Hepatocyte (in vitro differentiated cells): Measurements from ENCODE around the gene HOXA11. TPM values are rescaled to one million over a fixed set of nuclear protein-coding genes. Genes with fewer than 3 reads are reported as not detected.

Experiments
- DNase-seq: peaks from one replicate; pipeline ENCODE4 v3.0.0-alpha.2; 2016; ENCODE audit warnings: low spot score
- H2AFZ ChIP-seq: fragments of 200-600 bp; sonication (generic); 2 replicates; pipeline ENCODE4 v1.6.0; 2016; ENCODE audit warnings: antibody characterized with exemption, mild to moderate bottlenecking
- H3K27ac ChIP-seq: fragments of 200-600 bp; sonication (generic); 2 replicates; pipeline ENCODE4 v1.5.1; 2016; ENCODE audit warnings: mild to moderate bottlenecking
- H3K27me3 ChIP-seq: fragments of 200-600 bp; sonication (generic); 2 replicates; pipeline ENCODE4 v1.6.1; 2016
- H3K36me3 ChIP-seq: fragments of 200-600 bp; sonication (generic); replicated peaks from 2 replicates; pipeline ENCODE4 v1.5.1; 2016; ENCODE audit warnings: low read depth; ENCODE audit not compliant: insufficient read depth
- H3K4me1 ChIP-seq: fragments of 200-600 bp; sonication (generic); 2 replicates; pipeline ENCODE4 v1.5.1; 2016; ENCODE audit warnings: mild to moderate bottlenecking, moderate library complexity; ENCODE audit not compliant: insufficient read depth
- H3K4me2 ChIP-seq: fragments of 200-600 bp; sonication (generic); 2 replicates; pipeline ENCODE4 v1.6.0; 2016
- H3K4me3 ChIP-seq: fragments of 200-600 bp; sonication (generic); 2 replicates; pipeline ENCODE4 v1.5.1; 2016; ENCODE audit warnings: mild to moderate bottlenecking
- H3K79me2 ChIP-seq: fragments of 200-600 bp; sonication (generic); 2 replicates; pipeline ENCODE4 v1.6.0; 2017; ENCODE audit warnings: mild to moderate bottlenecking
- H3K9me2 ChIP-seq: fragments of 200-600 bp; sonication (generic); replicated peaks from 2 replicates; pipeline ENCODE4 v1.6.0; 2017; ENCODE audit warnings: mild to moderate bottlenecking; ENCODE audit not compliant: insufficient read depth
- H3K9me3 ChIP-seq: fragments of 200-600 bp; sonication (generic); 2 replicates; pipeline ENCODE4 v1.5.1; 2016; ENCODE audit warnings: low read depth, mild to moderate bottlenecking
- H4K20me1 ChIP-seq: fragments of 200-600 bp; sonication (generic); 2 replicates; pipeline ENCODE4 v1.6.0; 2016; ENCODE audit warnings: mild to moderate bottlenecking; ENCODE audit not compliant: insufficient read depth, poor library complexity, severe bottlenecking
- EZH2 ChIP-seq: fragments of 200-600 bp; sonication (generic); IDR thresholded peaks from 2 replicates; pipeline ENCODE4 v1.6.1; 2016; ENCODE audit warnings: antibody characterized with exemption, mild to moderate bottlenecking, borderline replicate concordance
- EZH2phosphoT487 ChIP-seq: fragments of 200-600 bp; sonication (generic); IDR thresholded peaks from one replicate; pipeline ENCODE4 v1.6.1; 2018; ENCODE audit warnings: antibody characterized with exemption, mild to moderate bottlenecking, low read depth, moderate library complexity; ENCODE audit not compliant: unreplicated experiment, severe bottlenecking
- WGBS: methylation state at CpG from one replicate; pipeline ENCODE4 v1.1.6; 2016; ENCODE audit warnings: low lambda C conversion rate; ENCODE audit errors: missing lambda C conversion rate; 5-methylcytosine and 5-hydroxymethylcytosine counted together
- polyA plus RNA-seq: library from polyadenylated mRNA; unstranded; fragments of >200 nt; fragmentation: Nextera tagmentation; extraction: Ambion mirVana; gene quantifications from 2 replicates; pipeline ENCODE4 v1.2.1, GENCODE V29; 2016
- total RNA-seq: library from RNA; depleted of rRNA; stranded (reverse); fragments of >200 nt; gene quantifications from 2 replicates; pipeline ENCODE4 v1.2.3, GENCODE V29; 2014
- TF ChIP-seq, protein P1 (sequence below): fragments of 200-600 bp; sonication (generic); IDR thresholded peaks from 2 replicates; pipeline ENCODE4 v1.5.1; 2016; ENCODE audit warnings: antibody characterized with exemption, mild to moderate bottlenecking; ENCODE audit not compliant: poor library complexity

The HOXA11 gene
- total and polyA plus RNA-seq, 2 experiments from 2014 or later = 6.4 to 7.6 TPM

DNA sequence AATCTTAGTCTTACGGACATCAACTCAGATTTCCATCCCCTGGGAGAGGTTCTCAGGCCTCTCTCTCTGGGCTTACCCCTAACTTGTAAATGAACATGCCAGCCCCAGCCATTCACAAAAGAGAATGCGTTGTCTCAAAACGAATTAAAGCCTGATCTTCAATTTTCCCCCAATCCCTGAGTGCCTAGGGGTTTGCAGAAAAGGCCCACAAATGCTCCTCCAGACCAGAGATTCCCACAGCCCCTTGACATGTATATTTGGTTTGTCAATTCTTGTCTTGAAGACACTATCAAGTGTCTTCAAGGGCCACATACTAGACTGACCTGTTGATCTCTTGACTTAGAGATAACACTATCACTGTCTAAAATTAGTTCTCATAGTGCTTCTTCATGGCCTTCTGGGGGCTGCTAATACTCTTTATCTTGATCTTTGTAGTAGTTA lies 26.8 kb upstream of the HOXA11 start:
- Histone ChIP-seq H2AFZ (no peak overlapping the region), H3K79me2 (peaks cover 14% of the 10 kb centered on the region), H4K20me1 (no peaks in the 10 kb centered on the region), H3K4me1 (peaks cover 42% of the 10 kb centered on the region), H3K27me3 (peaks cover 78% of the 10 kb centered on the region), H3K9me2 (no peaks in the 10 kb centered on the region), H3K9me3 (no peaks in the 10 kb centered on the region), H3K4me3 (no peak overlapping the region), H3K36me3 (no peaks in the 10 kb centered on the region), H3K4me2 (no peak overlapping the region), H3K27ac (peak overlapping the region; percentile 82)
- 68% methylated on average over 3 of the region's 3 CpGs for WGBS
- no peak for DNase-seq
- TF ChIP-seq EZH2 (no peak), EZH2phosphoT487 (no peak)
- TF ChIP-seq, protein P1, sequence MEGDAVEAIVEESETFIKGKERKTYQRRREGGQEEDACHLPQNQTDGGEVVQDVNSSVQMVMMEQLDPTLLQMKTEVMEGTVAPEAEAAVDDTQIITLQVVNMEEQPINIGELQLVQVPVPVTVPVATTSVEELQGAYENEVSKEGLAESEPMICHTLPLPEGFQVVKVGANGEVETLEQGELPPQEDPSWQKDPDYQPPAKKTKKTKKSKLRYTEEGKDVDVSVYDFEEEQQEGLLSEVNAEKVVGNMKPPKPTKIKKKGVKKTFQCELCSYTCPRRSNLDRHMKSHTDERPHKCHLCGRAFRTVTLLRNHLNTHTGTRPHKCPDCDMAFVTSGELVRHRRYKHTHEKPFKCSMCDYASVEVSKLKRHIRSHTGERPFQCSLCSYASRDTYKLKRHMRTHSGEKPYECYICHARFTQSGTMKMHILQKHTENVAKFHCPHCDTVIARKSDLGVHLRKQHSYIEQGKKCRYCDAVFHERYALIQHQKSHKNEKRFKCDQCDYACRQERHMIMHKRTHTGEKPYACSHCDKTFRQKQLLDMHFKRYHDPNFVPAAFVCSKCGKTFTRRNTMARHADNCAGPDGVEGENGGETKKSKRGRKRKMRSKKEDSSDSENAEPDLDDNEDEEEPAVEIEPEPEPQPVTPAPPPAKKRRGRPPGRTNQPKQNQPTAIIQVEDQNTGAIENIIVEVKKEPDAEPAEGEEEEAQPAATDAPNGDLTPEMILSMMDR = no peak

DNA sequence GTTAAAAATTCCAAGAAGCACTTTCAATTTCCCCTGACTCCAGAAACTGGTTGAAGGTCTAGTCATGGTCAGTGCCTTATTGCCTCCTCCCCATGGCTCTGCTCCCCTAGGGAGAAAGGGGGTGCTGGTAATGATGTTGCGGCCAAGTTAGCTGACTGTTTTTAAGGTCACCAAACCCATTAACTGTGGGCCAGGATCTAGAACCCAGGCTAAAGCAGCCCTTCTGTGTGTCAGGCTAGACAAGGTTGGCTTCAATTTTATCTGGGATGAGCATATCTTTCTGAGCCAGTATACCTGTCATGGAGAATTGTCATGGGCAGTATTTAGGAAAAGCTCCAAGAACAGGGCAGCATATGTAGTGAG lies 26.0 kb upstream of the HOXA11 start:
- peak overlapping the region; percentile 69 for H3K4me2 ChIP-seq
- DNase-seq = no peak
- peaks cover 20% of the 10 kb centered on the region for H3K79me2 ChIP-seq
- no peaks in the 10 kb centered on the region for H3K9me2 ChIP-seq
- H4K20me1 ChIP-seq = no peaks in the 10 kb centered on the region
- H3K4me3 ChIP-seq = no peak overlapping the region
- H3K27me3 ChIP-seq = peaks cover 80% of the 10 kb centered on the region
- H2AFZ ChIP-seq = no peak overlapping the region
- 95% methylated on average over 1 of the region's 1 CpG for WGBS
- peak overlapping the region; percentile 55 for H3K27ac ChIP-seq
- TF ChIP-seq, protein P1 = no peak
- peak; percentile 3 for TF ChIP-seq EZH2
- no peaks in the 10 kb centered on the region for H3K36me3 ChIP-seq
- H3K4me1 ChIP-seq = peaks cover 37% of the 10 kb centered on the region
- no peaks in the 10 kb centered on the region for H3K9me3 ChIP-seq

DNA sequence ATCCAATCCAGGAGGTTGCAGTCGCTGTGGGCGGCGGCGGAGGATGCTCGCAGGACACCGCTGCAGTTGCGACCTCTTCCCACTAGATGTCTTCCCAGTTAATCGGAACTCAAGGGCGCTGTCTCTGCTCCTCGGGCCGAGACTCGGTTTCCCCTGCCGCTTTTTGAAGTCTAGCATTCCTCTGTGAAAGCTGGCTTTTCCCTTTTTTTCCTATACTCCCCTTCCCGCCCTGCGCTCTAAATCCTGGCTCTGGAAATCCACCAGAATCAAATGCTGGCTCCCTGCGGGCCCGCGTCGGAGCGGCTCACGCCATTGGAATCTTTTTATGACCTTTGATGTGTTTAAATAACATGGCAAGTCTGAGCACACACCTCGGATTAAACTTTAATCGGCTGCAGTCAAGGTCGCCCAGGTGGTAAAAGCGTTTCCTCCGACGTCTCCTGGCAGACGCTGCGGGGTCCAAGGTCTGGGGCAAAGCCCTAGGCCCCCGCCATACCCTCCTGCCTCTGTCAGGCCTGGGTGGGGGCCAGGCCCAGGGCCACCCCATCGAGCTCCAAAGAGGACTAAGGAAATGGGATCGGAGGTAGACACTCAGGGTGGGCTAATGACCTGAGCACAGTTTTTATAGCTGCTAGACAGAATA lies 25.5 kb upstream of the HOXA11 start:
- Histone ChIP-seq H3K27me3 (peaks cover 80% of the 10 kb centered on the region), H3K9me2 (no peaks in the 10 kb centered on the region), H3K4me3 (no peak overlapping the region), H2AFZ (peak overlapping the region; percentile 5), H4K20me1 (no peaks in the 10 kb centered on the region), H3K4me1 (peaks cover 34% of the 10 kb centered on the region), H3K27ac (peak overlapping the region; percentile 55), H3K36me3 (no peaks in the 10 kb centered on the region), H3K9me3 (no peaks in the 10 kb centered on the region), H3K4me2 (peak overlapping the region; percentile 69), H3K79me2 (peaks cover 24% of the 10 kb centered on the region)
- peak; percentile 82 for DNase-seq
- 13% methylated on average over 32 of the region's 32 CpGs for WGBS
- TF ChIP-seq, protein P1 = peak; percentile 74
- TF ChIP-seq EZH2 = peak; percentile 50
- no peak for TF ChIP-seq EZH2phosphoT487
